Measurements from ENCODE around the gene SMARCB1.
"Not testable (repeated sequence)": the region's sequence is repeated elsewhere in the genome, so short reads cannot be mapped to it uniquely, and the experiment has no call there.

SMARCB1 gene

GRCh38 chr22:23846081-23846469 is 59.3 kb downstream of the SMARCB1 start:
- DNase-seq (ENCODE audit: low read depth): no peak

- no peak for DNase-seq (ENCODE audit: low read depth)
These were observed 60.6 kb downstream of the SMARCB1 start for GRCh38 chr22:23847310-23847920.

GRCh38 chr22:23847991-23848864 is 61.5 kb downstream of the SMARCB1 start:
- DNase-seq (ENCODE audit: low read depth): no peak

GRCh38 chr22:23849009-23850006 is 62.5 kb downstream of the SMARCB1 start:
- DNase-seq (ENCODE audit: low read depth): peak; percentile 81

- no peak for DNase-seq (ENCODE audit: low read depth)
These were observed 63.4 kb downstream of the SMARCB1 start for GRCh38 chr22:23850136-23850611.

GRCh38 chr22:23856721-23857605 is 70.2 kb downstream of the SMARCB1 start:
- no peak for DNase-seq (ENCODE audit: low read depth)

GRCh38 chr22:23857606-23858483 is 71.1 kb downstream of the SMARCB1 start, which contains the start of gene SLC2A11:
TSS of gene SLC2A11 (plus strand) at chr22:23857875. CDS start at chr22:23858000, 125 bp downstream.
- DNase-seq (ENCODE audit: low read depth): peak; percentile 91

- DNase-seq (ENCODE audit: low read depth): no peak
These were observed 71.7 kb downstream of the SMARCB1 start for GRCh38 chr22:23858484-23858815.

GRCh38 chr22:23859201-23859600 is 72.4 kb downstream of the SMARCB1 start:
- no peak for DNase-seq (ENCODE audit: low read depth)

GRCh38 chr22:23860187-23860586 is 73.4 kb downstream of the SMARCB1 start:
- not testable (repeated sequence) for DNase-seq (ENCODE audit: low read depth)

- no peak for DNase-seq (ENCODE audit: low read depth)
These were observed 75.3 kb downstream of the SMARCB1 start for GRCh38 chr22:23862103-23862502.

- not testable (repeated sequence) for DNase-seq (ENCODE audit: low read depth)
These were observed 77.9 kb downstream of the SMARCB1 start for GRCh38 chr22:23864499-23865154.

- DNase-seq (ENCODE audit: low read depth): no peak
These were observed 81.8 kb downstream of the SMARCB1 start for GRCh38 chr22:23868580-23868979.

GRCh38 chr22:23874871-23875270 is 88.1 kb downstream of the SMARCB1 start:
- DNase-seq (ENCODE audit: low read depth): no peak

- no peak for DNase-seq (ENCODE audit: low read depth)
These were observed 89.0 kb downstream of the SMARCB1 start for GRCh38 chr22:23875801-23876200.

- DNase-seq (ENCODE audit: low read depth): no peak
These were observed 90.8 kb downstream of the SMARCB1 start for GRCh38 chr22:23877566-23877965.

- DNase-seq (ENCODE audit: low read depth): no peak
These were observed 91.5 kb downstream of the SMARCB1 start for GRCh38 chr22:23878219-23878618.

- no peak for DNase-seq (ENCODE audit: low read depth)
These were observed 95.6 kb downstream of the SMARCB1 start for GRCh38 chr22:23882370-23882769.

- DNase-seq (ENCODE audit: low read depth): no peak
These were observed 96.9 kb downstream of the SMARCB1 start for GRCh38 chr22:23883658-23884057.

Measured in stimulated activated CD8-positive, alpha-beta memory T cell treated with anti-CD3 and anti-CD28 coated beads, Interleukin-4, amount 100 ng/mL, for 24 hours (primary cell).